HG03280 (cell line): ENCODE measurements around the gene CD109.

Experiments used
- ATAC-seq: cut with Tn5 transposase; IDR thresholded peaks from one replicate; pipeline ENCODE4 v1.9.1; 2021; ENCODE audit warnings: mild to moderate bottlenecking, moderate library complexity; ENCODE audit not compliant: unreplicated experiment

Gene CD109

DNA sequence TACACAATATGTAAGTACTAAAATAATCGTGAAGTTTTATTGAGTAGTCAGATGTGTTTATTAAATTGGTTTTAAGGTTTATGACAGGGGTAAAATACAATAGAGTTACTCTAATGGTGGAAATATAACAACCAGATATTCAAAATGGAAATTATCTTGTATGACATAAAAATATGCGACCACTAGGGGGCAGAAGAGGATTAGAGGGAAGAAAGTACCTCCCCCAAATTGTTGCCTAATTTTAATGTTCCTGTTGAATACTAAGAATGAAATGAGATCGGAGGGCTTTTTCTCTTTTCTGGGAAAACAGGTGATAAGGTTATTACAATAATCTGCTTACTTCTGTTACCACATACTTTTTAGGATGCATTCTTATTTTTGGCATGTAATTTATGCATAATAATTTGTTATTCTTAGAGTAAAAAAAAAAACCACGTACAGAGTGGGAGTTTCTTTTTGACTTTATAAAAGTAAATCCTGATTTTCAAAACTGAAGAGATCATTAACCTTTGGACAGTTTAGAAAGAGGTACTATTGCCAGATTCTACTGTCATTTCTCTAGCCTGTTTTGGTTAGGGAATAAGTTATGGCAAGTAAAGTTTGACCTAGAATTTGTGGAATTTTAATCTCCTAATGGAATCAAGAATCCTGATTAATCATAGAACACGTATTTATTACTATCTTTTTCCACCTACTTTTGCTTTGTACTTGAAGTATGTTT lies 159.2 kb downstream of the CD109 start:
- ATAC-seq = peak; percentile 63

DNA sequence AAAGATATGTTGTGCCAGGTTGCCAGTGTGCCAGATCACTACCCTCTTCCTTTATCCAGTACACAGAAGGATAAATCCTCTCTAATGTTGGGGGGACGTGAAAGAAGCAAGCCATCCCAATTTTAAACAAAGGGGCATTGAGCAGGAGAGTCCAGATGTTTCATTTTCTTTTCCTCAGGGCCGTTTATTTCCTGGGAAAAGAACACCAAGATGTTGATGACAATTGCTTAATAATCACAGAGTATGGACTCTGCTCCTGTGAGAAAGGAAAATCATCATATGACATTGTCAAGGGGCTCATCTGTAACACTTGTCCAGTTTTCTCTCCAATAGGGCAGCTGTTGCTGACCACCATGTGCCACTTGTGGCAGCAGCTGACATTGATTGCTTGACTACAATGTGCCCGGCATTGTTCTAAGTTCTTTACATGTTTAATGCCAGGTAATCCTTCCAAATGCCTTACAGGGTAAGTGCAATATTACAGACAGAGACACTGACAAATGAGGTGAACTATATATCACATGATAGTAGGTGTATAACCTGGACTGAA lies 161.4 kb downstream of the CD109 start:
- ATAC-seq = no peak

DNA sequence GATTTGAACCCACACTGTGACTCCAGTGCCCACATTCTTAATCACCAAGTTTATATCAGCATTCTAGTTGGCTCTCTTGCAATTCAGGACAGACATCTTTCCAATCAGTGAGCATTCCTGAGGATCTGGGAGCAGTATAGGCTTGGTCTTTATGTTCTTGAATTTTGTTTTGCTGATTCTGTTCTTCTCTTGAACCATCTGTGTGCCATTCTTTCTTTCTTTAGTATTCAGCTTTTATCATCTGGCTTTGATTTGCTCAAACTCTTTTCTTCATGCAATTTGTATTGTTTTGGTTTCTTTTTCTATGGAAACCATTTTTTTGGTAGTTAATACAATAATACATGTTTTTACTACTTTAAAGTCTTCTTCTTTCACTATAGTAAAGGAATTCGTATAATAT lies 162.4 kb downstream of the CD109 start:
- no peak for ATAC-seq

DNA sequence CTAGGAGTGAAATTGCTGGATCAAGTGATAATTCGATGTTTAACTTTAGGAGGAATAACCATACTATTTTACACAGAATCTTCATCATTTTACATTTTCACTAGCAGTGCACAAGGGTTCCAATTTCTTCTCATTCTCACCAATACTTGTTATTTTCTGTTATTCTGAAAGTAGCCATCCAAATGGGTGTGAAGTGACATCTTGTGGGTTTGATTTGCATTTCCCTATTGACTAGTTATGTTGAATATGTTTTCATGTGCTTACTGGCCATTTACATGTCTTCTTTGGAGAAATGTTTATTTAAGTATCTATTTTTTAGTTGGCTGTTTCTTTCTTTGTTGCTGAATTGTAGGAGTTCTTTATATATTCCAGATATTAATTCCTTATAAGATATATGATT lies 164.3 kb downstream of the CD109 start:
- ATAC-seq = no peak

DNA sequence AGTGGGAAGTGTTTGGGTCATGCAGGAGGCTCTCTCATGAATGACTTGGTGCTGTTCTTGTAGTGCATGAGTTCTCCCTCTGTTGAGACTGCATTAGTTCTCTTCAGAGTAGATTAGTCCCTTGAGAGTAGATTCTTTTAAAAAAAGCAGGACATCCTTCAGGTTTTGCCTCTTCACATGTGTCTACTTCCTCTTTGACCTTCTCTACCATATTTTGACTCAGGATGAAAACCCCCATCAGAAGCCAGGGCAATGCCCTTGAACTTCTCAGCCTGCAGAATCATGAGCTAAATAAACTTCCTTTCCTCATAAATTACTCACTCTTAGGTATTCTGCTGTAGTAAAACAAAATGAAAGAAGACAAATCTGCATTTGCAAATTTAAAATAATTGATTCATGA lies 170.3 kb downstream of the CD109 start:
- ATAC-seq = no peak

DNA sequence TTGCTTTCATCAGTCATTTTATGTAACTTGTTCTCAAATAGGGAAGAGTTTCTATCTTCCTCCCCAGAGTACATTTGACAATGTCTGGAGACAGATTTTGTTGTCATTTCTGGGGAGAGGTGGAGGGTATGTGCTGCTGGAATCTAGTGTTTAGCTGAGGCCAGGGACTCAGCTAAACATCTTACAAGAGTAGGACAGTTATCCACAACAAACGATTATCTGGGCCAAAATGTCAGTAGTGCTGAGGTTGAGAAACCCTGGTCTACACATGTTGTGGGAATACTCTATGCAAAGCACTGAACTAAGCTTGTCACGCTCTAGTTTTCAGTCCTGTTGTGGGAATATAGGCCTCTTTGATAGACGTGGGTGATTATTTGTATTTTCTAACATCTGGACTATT lies 171.4 kb downstream of the CD109 start:
- ATAC-seq = no peak

DNA sequence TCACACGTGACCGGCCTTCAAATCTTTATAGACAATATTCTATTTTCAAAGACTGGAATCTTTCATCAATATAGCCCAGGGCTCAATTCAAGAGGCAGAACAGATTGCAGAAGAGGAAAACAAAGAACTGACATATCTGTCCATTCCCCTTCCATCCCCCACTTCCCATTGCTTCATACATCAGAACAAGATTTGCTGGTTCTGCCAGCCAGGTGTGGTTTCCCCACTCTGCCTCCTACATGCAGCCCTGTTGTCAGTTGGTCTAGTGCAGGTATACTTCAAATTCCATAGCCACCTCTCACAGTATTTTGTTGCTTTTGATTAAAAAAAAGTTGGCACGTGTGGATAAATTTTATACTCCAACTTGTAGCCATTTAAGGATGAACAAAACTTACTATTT lies 174.9 kb downstream of the CD109 start:
- no peak for ATAC-seq

DNA sequence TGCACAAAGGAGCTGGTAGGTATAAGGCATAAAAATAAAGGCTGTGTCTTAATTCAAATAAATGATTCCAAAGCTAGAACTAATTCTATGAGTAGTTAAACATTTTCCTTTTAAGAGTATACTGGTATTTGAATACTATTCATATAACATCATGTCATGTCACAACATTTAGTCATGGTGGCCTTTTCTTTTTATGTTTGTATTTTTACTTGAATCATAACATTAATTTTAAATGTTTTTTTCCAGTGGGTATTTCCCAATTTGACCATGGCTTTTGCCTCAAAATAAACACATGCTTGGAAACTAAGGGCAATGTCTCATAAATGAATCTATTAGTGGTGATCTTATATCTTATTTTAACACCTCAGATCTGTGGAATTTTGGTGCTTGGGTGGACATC lies 177.1 kb downstream of the CD109 start:
- ATAC-seq = no peak
